NCI-H510A (cell line): ENCODE measurements around the gene PROK1.
A peak's percentile ranks its signal among the peaks of the same experiment; 100 is the strongest.
"Not testable (repeated sequence)": the region's sequence is repeated elsewhere in the genome, so short reads cannot be mapped to it uniquely, and the experiment has no call there.

Experiments used
- DNase-seq: peaks from one replicate; lab custom pipeline; 2025; lab: John Stamatoyannopoulos, UW

PROK1 gene

GRCh38 chr1:110450929-110451328 lies at the start of gene PROK1:
Gene PROK1 (plus strand): TSS chr1:110451149. CDS start chr1:110451217, 68 bp downstream.
- DNase-seq: no peak

GRCh38 chr1:110403805-110404204 lies 47.1 kb upstream of the PROK1 start:
- no peak for DNase-seq

GRCh38 chr1:110404401-110404800 lies 46.5 kb upstream of the PROK1 start:
- no peak for DNase-seq

GRCh38 chr1:110406407-110406806 lies 44.5 kb upstream of the PROK1 start:
- not testable (repeated sequence) for DNase-seq

GRCh38 chr1:110407260-110408210 lies 43.4 kb upstream of the PROK1 start, which contains the start of gene LAMTOR5:
Gene LAMTOR5 (minus strand): TSS chr1:110407694. CDS start chr1:110407620, 74 bp downstream.
- DNase-seq: peak; percentile 89

- DNase-seq: no peak
Measured at GRCh38 chr1:110408488-110408887, 42.5 kb upstream of the PROK1 start.

GRCh38 chr1:110409316-110409715 lies 41.6 kb upstream of the PROK1 start:
- no peak for DNase-seq

- DNase-seq: no peak
Measured at GRCh38 chr1:110411173-110411735, 39.7 kb upstream of the PROK1 start.

- DNase-seq: no peak
Measured at GRCh38 chr1:110412576-110412975, 38.4 kb upstream of the PROK1 start.

GRCh38 chr1:110413045-110413444 lies 37.9 kb upstream of the PROK1 start:
- not testable (repeated sequence) for DNase-seq

GRCh38 chr1:110418729-110419128 lies 32.2 kb upstream of the PROK1 start:
- no peak for DNase-seq

GRCh38 chr1:110420023-110420662 lies 30.8 kb upstream of the PROK1 start:
- DNase-seq: no peak

- no peak for DNase-seq
Measured at GRCh38 chr1:110420874-110421793, 29.8 kb upstream of the PROK1 start.

GRCh38 chr1:110424699-110425611 lies 26.0 kb upstream of the PROK1 start:
- DNase-seq: no peak

GRCh38 chr1:110425612-110426152 lies 25.3 kb upstream of the PROK1 start:
- no peak for DNase-seq

- DNase-seq: no peak
Measured at GRCh38 chr1:110426854-110427253, 24.1 kb upstream of the PROK1 start.

- DNase-seq: no peak
Measured at GRCh38 chr1:110428946-110429345, 22.0 kb upstream of the PROK1 start.

GRCh38 chr1:110430366-110430765 lies 20.6 kb upstream of the PROK1 start:
- DNase-seq: no peak

GRCh38 chr1:110430901-110431300 lies 20.0 kb upstream of the PROK1 start:
- DNase-seq: no peak

- no peak for DNase-seq
Measured at GRCh38 chr1:110433213-110433612, 17.7 kb upstream of the PROK1 start.
